GM18505 (cell line): ENCODE results near the gene NFKB2.

ENCODE experiments used
- ATAC-seq: cut with Tn5 transposase; IDR thresholded peaks from one replicate; pipeline ENCODE4 v1.9.1; 2021; ENCODE audit not compliant: unreplicated experiment
- POLR2A ChIP-seq: IDR thresholded peaks from 4 replicates; pipeline ENCODE4 v1.6.1; 2011; ENCODE audit warnings: borderline replicate concordance; ENCODE audit not compliant: insufficient read depth, insufficient read length; ENCODE audit errors: extremely low read depth

Gene NFKB2

GRCh38 chr10:102395400-102396316 is at the start of gene NFKB2:
Gene NFKB2, plus strand, starts transcription at chr10:102395705. Its CDS starts 255 bp downstream, at chr10:102395960.
- peak; percentile 30 for TF ChIP-seq POLR2A
- peak; percentile 28 for ATAC-seq

DNA sequence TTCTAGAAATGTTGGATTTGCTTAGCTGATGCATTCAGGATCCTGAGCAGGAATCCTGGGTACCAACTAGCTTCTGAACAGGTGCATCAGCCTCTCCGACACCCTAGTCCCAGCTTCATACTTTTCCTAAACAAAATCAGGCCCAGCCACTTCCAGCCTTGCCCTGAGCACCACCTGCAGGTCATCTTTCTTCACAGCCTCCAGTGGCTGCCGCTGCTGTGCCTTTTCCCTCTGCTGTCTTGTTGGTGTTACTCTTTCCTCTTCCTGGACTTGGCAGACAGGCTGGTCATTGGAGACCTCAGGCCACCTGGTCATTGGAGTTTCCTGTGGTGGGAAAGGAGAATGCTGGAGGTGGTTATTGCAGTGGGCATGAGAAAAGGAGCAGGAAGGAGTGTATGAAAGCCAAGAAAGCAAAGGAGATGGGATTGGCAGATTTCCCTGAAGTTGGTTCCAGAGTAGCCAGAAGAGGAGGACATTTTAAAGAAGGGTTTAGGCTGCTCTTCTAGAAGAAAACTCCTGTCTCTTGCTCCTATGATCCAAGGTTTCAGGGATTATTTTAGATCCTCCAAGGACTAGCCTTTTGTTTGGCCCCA is 48.2 kb upstream of the NFKB2 start:
- no peak for TF ChIP-seq POLR2A
- ATAC-seq: no peak

DNA sequence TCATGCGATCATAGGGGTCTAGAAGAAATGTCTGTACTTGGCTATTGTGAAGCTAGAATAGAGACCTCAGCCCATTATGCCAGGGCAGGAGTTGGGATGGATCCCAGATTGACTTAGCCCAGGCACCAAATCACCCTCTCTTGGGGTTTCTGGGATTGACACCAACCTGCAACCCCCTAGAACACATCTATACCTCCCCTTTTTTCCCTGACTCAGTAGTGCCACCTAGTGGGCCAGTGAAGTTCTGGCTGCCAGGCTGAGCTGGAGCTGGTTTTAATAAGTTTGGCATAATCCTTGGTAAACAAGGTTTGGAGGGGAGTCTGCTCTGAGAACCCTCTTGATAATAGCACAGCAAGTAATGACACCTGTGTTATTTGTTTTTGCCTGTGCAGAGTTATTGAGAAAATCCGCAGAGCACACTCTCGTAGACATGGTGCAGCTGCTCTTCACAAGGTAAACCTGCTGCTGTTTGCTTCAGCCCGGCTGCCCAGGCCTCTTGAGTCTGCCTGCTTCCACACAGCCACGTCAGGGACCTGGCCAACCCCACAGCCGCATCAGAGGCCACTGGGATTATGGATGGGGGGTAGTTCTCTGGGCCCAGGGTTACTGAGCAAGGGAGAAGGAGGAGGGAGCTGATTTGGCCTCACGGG is 43.3 kb upstream of the NFKB2 start:
- ATAC-seq: no peak
- TF ChIP-seq POLR2A: no peak

DNA sequence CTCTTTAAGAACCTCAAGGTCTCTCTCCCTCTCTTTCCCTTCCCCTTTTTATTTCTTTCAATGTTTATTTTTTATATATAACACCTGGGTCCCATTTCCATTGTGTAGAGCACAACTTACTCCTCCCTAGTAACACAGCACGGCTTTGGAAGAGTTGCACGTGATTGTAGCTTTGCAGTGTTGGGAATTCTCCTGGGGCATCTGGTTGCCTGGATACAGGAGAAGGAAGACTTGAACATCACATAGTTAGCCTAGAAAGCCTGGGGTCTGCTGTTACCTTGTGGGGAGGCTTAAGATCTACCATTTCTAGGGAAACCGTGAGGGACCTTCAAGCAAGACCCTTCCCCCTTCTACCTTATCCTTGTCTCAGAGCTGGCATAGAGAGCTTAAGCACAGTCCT is 41.1 kb upstream of the NFKB2 start:
- ATAC-seq: no peak
- TF ChIP-seq POLR2A: no peak

DNA sequence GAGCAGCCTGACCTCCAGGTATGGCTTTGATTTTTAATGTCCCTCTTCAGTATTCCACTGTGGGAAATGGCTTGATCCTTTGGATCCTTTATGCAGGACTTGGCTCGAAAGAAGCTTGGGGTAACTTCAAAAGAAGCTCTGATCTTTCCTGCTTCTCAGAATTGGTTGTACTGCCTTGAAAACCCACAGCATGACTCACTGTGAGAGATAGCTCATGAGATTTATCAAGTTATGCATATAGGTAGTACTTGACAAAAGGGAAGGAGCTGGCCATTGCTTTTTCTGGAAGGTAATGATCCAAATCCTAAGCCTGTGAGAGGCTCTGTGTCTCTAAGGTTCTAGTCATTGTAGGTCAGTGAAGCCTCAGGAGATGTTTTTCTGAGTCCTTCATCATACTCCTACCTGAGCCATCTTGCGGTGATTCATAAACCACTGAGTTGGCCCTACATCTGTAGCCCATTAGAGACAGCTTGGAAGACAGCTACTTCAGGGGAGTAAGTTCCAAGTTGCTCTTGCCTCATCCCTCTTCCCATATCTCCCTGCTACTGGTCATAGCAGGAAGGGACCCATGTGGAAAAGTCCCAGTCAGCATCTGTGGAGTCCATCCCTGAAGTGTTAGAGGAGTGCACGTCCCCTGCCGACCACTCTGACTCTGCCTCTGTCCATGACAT is 36.7 kb upstream of the NFKB2 start:
- TF ChIP-seq POLR2A: no peak
- ATAC-seq: no peak

DNA sequence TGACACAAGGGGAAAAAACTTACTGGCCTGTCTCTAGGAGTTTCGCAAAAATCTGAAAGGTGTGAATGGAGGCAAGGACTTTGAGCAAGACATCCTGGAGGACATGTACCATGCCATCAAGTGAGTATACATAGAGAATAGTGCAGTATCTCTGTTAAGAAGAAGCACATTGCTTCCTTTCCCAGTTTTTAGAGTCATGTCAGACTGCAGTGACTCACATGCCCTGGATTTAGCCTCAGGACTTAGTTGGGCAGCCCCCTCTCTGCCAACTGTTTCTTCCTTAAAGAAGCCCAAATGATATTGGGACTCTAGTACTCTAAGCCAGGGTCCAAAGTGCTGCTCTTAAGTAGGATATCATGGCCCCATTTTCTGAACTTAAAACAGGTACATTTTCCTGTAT is 28.1 kb upstream of the NFKB2 start:
- TF ChIP-seq POLR2A: no peak
- no peak for ATAC-seq

- no peak for TF ChIP-seq POLR2A
- ATAC-seq: no peak
These were observed 27.4 kb upstream of the NFKB2 start for GRCh38 chr10:102368077-102368476.

DNA sequence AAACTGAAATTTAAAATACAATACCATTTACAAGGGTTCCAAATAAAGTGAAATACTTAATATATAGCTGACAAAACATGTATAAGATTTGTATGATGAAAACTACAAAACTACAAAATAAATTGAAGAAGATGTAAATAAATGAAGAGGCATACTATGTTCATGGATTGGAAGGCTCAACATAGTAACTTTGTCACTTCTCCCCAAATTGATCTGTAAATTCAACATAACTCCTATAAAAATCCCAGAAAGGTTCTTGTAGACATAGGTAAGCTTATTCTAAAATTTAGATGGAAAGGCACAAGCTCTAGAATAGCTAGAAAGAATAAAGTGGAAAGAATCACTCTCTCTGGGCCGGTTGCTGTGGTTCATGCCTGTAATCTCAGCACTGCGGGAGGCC is 24.2 kb upstream of the NFKB2 start:
- no peak for ATAC-seq
- no peak for TF ChIP-seq POLR2A

DNA sequence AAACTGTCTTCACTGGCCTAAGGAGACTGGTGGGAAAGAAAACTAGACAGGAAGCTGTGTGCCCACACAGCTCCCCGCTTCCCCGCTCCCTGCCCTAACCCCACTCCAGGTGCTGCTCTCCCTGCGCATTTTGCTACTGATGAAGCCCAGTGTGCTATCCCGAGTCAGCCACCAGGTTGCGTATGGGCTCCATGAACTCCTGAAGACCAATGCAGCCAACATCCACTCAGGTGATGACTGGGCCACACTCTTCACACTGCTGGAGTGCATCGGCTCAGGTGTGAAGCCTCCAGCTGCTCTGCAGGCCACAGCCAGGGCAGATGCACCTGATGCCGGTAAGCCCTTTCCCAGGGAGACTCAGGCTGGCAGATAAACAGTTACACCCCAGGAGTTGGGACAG is 20.3 kb upstream of the NFKB2 start:
- TF ChIP-seq POLR2A: no peak
- no peak for ATAC-seq

DNA sequence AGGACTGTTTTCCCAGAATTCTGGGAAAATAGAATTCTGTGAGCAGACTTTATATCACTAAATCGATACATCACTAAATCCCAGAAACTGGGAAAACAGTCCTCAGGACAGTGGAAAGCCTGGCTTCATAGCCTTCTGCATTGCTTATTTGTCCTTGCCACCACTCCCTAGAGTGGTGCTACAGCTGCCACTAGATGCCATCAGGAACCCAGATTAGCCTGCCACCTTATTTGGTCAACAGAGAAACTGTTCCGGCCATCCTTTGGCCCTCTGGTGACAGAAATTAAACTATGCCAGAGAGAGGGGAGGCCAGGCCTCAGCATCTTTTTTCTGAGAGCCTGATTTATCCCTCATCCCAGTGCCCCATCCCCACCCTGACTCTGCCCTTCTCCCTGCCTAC is 19.6 kb upstream of the NFKB2 start:
- no peak for TF ChIP-seq POLR2A
- ATAC-seq: no peak

DNA sequence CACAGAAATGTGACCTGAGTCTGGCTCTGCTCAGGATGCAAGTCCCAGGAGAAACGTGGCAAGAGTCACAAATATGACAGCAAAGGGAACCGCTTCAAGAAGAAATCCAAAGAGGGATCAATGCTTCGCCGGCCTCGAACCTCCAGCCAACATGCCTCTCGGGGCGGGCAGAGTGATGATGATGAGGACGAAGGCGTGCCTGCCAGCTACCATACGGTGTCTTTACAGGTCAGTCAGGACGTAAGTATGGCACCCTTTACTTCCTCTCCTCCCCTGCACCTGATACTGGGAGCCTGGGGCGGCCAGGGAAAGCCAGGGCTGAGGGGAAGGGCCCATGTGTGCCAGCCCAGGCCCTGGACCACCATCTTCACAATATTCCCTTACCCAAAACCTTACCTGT is 18.6 kb upstream of the NFKB2 start:
- TF ChIP-seq POLR2A: no peak
- no peak for ATAC-seq

DNA sequence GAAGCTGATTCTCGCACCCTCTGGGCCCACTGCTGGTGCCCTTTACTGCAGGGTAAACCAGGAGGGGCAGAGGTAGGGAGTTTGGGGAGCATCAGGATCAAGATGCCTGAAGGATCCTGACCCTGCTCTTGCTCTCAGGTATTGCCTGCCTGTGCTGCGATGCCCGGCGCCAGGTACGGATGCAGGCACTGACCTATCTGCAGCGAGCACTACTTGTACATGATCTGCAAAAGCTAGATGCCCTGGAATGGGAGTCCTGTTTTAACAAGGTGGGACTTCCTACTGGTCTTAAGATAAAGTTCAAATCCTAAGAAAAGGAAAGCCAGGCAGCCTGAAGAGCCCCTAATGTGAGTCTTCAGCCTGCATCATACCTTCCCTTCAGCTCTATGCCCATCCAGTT is 16.1 kb upstream of the NFKB2 start:
- no peak for TF ChIP-seq POLR2A
- ATAC-seq: no peak

GRCh38 chr10:102381983-102382382 is 13.5 kb upstream of the NFKB2 start:
- no peak for TF ChIP-seq POLR2A
- no peak for ATAC-seq
